ENCODE results near the gene ZNF414. TPM values are rescaled to one million over a fixed set of nuclear protein-coding genes. Genes with fewer than 3 reads are reported as not detected.
"Not testable (repeated sequence)": the region's sequence is repeated elsewhere in the genome, so short reads cannot be mapped to it uniquely, and the experiment has no call there.

Gene ZNF414, protein sequence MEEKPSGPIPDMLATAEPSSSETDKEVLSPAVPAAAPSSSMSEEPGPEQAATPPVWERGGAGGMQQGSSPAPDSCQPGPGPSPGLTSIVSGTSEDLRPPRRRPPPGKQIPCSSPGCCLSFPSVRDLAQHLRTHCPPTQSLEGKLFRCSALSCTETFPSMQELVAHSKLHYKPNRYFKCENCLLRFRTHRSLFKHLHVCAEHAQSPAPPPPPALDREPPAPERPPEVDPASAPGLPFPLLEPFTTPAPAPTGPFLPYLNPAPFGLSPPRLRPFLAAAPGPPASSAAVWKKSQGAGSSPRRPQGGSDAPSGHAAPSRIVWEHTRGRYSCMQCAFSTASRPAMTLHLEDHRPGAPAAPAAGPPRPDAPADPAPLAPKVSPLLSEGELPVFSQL
- 10 to 100 TPM; 18.4 to 19.1 TPM for total RNA-seq

- Mint-ChIP-seq H3K9me3 (no peaks in the 10 kb centered on the region), H3K4me1 (peaks cover 27% of the 10 kb centered on the region), H3K27ac (peak within 1 kb of the TSS; percentile 98), H3K4me3 (peak within 1 kb of the TSS; percentile 97), H3K36me3 (ENCODE audit: low read depth) (peaks cover 6% of the 10 kb centered on the region), H3K27me3 (no peaks in the 10 kb centered on the region)
- peak; percentile 89 for ATAC-seq (replicated peaks)
Measured at GRCh38 chr19:8513687-8514504, at the start of gene ZNF414. TSS of gene ZNF414 (minus strand) at chr19:8514167. CDS start at chr19:8514046, 121 bp downstream.

- Mint-ChIP-seq H3K9me3 (no peaks in the 10 kb centered on the region), H3K4me1 (peaks cover 25% of the 10 kb centered on the region)
- ATAC-seq (replicated peaks): no peak
Measured at GRCh38 chr19:8561075-8561764, 47.3 kb upstream of the ZNF414 start.

GRCh38 chr19:8558325-8558724 is 44.4 kb upstream of the ZNF414 start:
- no peaks in the 10 kb centered on the region for H3K27me3 Mint-ChIP-seq
- H3K4me1 Mint-ChIP-seq: peaks cover 13% of the 10 kb centered on the region
- no peak for ATAC-seq (replicated peaks)
- no peaks in the 10 kb centered on the region for H3K9me3 Mint-ChIP-seq
- peaks cover 23% of the 10 kb centered on the region for H3K36me3 Mint-ChIP-seq (ENCODE audit: low read depth)
- H3K27ac Mint-ChIP-seq: peak overlapping the region; percentile 93
- peak overlapping the region; percentile 28 for H3K4me3 Mint-ChIP-seq

More at GRCh38 chr19:8561075-8561764, 47.3 kb upstream of the ZNF414 start:
- no peak overlapping the region for H3K4me3 Mint-ChIP-seq
- peaks cover 8% of the 10 kb centered on the region for H3K36me3 Mint-ChIP-seq (ENCODE audit: low read depth)
- no peaks in the 10 kb centered on the region for H3K27me3 Mint-ChIP-seq
- peak overlapping the region; percentile 88 for H3K27ac Mint-ChIP-seq

DNA sequence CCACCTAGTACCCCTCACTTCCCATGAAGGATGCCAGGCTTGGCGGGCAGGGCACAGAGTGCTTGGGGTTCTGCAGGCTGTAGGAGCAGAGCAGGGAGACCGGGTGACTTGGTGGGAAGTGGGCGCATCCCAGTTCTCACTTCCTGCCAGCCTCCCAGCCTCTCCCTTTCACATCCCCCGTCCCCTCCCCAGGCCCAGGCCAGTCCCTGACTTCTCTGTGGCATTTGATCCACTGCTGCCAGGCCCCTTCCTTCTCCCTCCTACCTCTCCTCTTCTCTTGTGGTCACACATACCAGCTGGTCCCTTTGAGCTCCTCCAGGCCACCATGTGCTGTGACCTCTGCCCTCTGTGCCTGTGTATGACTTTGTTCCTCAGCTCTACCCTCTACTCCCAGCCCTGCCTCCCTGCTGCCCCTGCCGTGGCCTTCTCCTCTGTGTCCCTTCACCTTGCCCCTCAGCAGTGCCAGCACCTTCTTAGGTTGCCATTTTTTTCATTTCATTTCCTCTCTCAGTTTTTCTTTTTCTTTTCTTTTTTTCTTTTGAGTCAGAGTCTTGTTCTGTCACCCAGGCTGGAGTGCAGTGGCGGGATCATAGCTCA is 43.8 kb upstream of the ZNF414 start:
- peaks cover 23% of the 10 kb centered on the region for H3K36me3 Mint-ChIP-seq (ENCODE audit: low read depth)
- H3K4me1 Mint-ChIP-seq: peaks cover 13% of the 10 kb centered on the region
- H3K27ac Mint-ChIP-seq: peak overlapping the region; percentile 93
- no peaks in the 10 kb centered on the region for H3K27me3 Mint-ChIP-seq
- ATAC-seq (replicated peaks): peak; percentile 52
- no peaks in the 10 kb centered on the region for H3K9me3 Mint-ChIP-seq
- peak overlapping the region; percentile 28 for H3K4me3 Mint-ChIP-seq

DNA sequence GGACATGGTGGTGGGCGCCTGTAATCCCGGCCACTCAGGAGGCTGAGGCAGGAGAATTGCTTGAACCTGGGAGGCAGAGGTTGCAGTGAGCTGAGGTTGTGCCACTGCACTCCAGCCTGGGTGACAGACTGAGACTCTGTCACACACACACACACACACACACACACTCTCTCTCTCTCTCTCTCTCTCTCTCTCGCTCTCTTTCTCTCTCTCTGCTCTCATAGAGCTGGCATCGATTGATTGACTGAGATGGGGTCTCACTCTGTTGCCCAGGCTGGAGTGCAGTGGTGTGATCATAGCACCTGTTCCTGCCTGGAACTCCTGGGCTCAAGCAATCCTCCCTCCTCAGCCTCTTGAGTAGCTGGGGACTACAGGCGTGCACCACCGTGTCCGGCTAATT is 39.8 kb upstream of the ZNF414 start:
- H3K4me3 Mint-ChIP-seq; ATAC-seq (replicated peaks): not testable (repeated sequence)

DNA sequence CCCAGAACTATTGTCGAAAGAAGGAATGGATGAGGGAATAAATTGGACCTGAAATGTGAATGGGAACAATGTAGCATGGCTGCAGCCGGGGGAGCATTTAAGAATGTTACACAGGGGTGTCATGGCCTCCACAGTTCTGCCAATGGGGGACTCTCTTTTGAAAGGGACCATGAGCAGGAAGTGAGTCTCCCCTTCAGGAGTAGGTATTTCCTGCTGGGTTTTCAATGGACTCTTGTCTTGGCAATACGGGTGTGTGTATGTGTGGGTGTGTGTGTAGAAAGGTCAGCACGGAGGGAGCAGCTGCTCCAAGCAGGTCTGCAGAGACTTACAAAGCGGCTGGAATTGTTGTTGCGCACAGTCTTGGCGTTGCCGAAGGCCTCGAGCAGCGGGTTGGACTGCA is 38.8 kb upstream of the ZNF414 start:
- ATAC-seq (replicated peaks): no peak
- Mint-ChIP-seq H3K4me3 (no peak overlapping the region), H3K36me3 (ENCODE audit: low read depth) (peaks cover 55% of the 10 kb centered on the region)

More for the DNA sequence above, 39.8 kb upstream of the ZNF414 start:
- H3K27me3 Mint-ChIP-seq, H3K9me3 Mint-ChIP-seq: not testable (repeated sequence)
- Mint-ChIP-seq H3K36me3 (ENCODE audit: low read depth) (peaks cover 48% of the 10 kb centered on the region), H3K27ac (peak overlapping the region; percentile 74), H3K4me1 (peaks cover 13% of the 10 kb centered on the region)

DNA sequence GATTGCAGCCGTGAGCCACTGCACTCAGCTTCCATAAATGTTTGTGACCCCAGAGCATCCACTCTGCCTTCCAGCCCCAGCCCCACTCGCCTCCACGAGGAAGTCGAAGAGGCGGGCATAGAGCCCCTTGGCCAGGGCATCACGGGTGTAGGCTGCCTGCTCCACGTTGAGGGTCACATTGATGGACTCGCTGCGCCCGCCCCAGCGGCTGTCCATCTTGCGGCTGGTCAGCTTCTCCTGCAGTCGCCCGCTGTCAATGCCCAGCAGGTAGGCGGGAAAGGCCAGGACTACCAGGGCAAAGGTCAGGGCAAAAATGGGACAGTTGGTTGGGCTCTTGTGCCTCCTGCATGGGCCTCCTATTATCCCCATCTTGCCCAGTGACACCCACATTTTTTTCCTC is 36.1 kb upstream of the ZNF414 start:
- no peak overlapping the region for H3K27ac Mint-ChIP-seq
- no peak overlapping the region for H3K4me3 Mint-ChIP-seq
- ATAC-seq (replicated peaks): no peak
- no peaks in the 10 kb centered on the region for H3K27me3 Mint-ChIP-seq
- no peaks in the 10 kb centered on the region for H3K4me1 Mint-ChIP-seq
- H3K36me3 Mint-ChIP-seq (ENCODE audit: low read depth): peaks cover 78% of the 10 kb centered on the region
- H3K9me3 Mint-ChIP-seq: no peaks in the 10 kb centered on the region

More for the DNA sequence above, 38.8 kb upstream of the ZNF414 start:
- H3K4me1 Mint-ChIP-seq: peaks cover 5% of the 10 kb centered on the region
- H3K9me3 Mint-ChIP-seq: no peaks in the 10 kb centered on the region
- peak overlapping the region; percentile 4 for H3K27ac Mint-ChIP-seq
- H3K27me3 Mint-ChIP-seq: no peaks in the 10 kb centered on the region

GRCh38 chr19:8545743-8546142 is 31.8 kb upstream of the ZNF414 start:
- H3K4me3 Mint-ChIP-seq: no peak overlapping the region
- no peaks in the 10 kb centered on the region for H3K27me3 Mint-ChIP-seq
- no peak overlapping the region for H3K27ac Mint-ChIP-seq
- H3K4me1 Mint-ChIP-seq: no peaks in the 10 kb centered on the region
- H3K36me3 Mint-ChIP-seq (ENCODE audit: low read depth): peaks cover 64% of the 10 kb centered on the region
- no peaks in the 10 kb centered on the region for H3K9me3 Mint-ChIP-seq
- ATAC-seq (replicated peaks): no peak

DNA sequence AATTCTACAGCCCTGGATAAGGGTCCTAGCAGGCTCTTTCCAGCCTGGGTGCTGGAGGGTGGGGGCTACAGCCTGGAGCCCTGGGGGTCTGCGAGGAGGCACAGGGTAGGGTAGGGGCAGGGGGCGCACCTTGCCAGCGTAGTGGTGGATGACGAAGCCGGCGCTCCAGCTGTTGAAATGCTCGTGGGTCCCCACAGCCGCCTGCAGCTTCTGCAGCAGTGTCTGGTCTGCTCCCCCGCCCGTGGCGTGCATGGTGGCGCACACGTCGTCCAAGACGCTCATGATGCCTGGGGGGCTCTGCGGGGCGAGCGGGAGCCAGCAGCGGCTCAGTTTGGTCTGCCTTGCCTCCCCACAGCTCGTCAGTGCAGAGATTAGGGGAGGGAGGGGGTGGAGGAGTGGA is 30.2 kb upstream of the ZNF414 start:
- Mint-ChIP-seq H3K27me3 (no peaks in the 10 kb centered on the region), H3K4me3 (no peak overlapping the region), H3K4me1 (no peaks in the 10 kb centered on the region), H3K27ac (no peak overlapping the region), H3K9me3 (no peaks in the 10 kb centered on the region), H3K36me3 (ENCODE audit: low read depth) (peaks cover 70% of the 10 kb centered on the region)
- no peak for ATAC-seq (replicated peaks)

- H3K4me3 Mint-ChIP-seq: no peak overlapping the region
- H3K36me3 Mint-ChIP-seq (ENCODE audit: low read depth): peaks cover 65% of the 10 kb centered on the region
- no peak for ATAC-seq (replicated peaks)
- no peaks in the 10 kb centered on the region for H3K27me3 Mint-ChIP-seq
- no peak overlapping the region for H3K27ac Mint-ChIP-seq
- no peaks in the 10 kb centered on the region for H3K9me3 Mint-ChIP-seq
- H3K4me1 Mint-ChIP-seq: no peaks in the 10 kb centered on the region
Measured at GRCh38 chr19:8539621-8540149, 25.7 kb upstream of the ZNF414 start.

DNA sequence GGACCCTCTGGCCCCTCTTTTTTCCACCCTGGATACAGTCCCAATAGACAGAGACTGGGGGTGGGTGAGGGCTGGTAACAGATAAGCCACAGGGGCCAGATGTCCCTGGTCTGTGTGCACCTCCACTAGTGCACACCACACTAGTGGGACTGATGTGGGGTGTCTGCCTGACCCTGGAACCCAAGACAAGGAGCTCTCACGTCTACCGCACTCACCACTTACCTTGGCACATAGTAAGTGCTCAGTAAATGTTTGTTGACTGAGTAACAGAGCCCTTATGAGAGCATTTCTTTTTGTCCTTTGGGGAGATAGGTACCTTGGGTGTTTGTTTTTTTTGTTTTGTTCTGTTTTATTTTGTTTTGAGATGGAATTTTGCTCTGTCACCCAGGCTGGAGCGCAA is 23.1 kb upstream of the ZNF414 start:
- Mint-ChIP-seq H3K27ac (peak overlapping the region; percentile 59), H3K36me3 (ENCODE audit: low read depth) (peaks cover 67% of the 10 kb centered on the region), H3K4me1 (no peaks in the 10 kb centered on the region), H3K4me3 (no peak overlapping the region), H3K9me3 (no peaks in the 10 kb centered on the region), H3K27me3 (no peaks in the 10 kb centered on the region)
- no peak for ATAC-seq (replicated peaks)

DNA sequence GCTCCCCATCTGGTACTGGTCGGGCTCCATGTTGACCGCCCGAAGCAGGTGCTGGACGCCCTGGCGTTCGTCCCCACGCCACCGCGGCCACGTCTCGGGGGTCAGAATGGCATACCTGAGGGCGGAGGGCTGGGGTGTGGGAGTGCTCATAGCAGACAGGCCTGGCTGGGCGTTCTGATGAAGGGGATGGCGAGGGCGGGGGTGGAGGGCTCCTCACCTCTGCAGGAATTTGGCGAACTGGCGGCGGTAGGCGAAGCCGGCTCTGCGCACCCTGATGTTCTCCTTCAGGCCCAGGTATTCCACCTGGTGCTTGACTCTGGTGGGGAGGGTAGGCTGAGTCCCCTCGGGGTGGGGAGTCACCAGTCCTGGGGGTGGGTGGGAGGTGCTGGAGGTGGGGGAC is 22.3 kb upstream of the ZNF414 start:
- no peaks in the 10 kb centered on the region for H3K4me1 Mint-ChIP-seq
- H3K27ac Mint-ChIP-seq: peak overlapping the region; percentile 2
- no peak overlapping the region for H3K4me3 Mint-ChIP-seq
- H3K27me3 Mint-ChIP-seq: no peaks in the 10 kb centered on the region
- no peak for ATAC-seq (replicated peaks)
- H3K36me3 Mint-ChIP-seq (ENCODE audit: low read depth): peaks cover 67% of the 10 kb centered on the region
- H3K9me3 Mint-ChIP-seq: no peaks in the 10 kb centered on the region

DNA sequence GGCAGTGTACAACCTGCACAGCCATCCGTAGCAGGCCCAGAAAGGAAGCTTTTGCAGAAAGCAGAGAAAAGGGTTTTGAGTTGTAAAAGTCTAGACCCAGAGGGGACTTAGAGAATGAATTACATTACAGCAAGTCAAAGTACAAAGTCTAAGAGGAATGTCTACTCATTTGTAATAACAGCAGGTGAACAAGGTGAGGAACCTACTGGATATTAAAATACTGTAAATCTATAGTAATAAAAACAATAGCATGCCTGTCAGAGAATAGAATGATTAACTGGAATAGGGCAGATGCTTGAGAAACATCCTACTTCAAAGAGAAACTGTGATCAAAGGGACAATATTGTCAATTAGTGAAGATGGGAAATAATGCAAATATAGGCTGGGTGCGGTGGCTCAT is 18.3 kb upstream of the ZNF414 start:
- H3K9me3 Mint-ChIP-seq: no peaks in the 10 kb centered on the region
- peaks cover 71% of the 10 kb centered on the region for H3K36me3 Mint-ChIP-seq (ENCODE audit: low read depth)
- peak overlapping the region; percentile 67 for H3K27ac Mint-ChIP-seq
- H3K27me3 Mint-ChIP-seq: no peaks in the 10 kb centered on the region
- no peak overlapping the region for H3K4me3 Mint-ChIP-seq
- peaks cover 5% of the 10 kb centered on the region for H3K4me1 Mint-ChIP-seq
- no peak for ATAC-seq (replicated peaks)

- Mint-ChIP-seq H3K27me3 (no peaks in the 10 kb centered on the region), H3K27ac (peak overlapping the region; percentile 67), H3K36me3 (ENCODE audit: low read depth) (peaks cover 63% of the 10 kb centered on the region), H3K4me3 (no peak overlapping the region), H3K4me1 (peaks cover 5% of the 10 kb centered on the region), H3K9me3 (no peaks in the 10 kb centered on the region)
- no peak for ATAC-seq (replicated peaks)
Measured at GRCh38 chr19:8531470-8531869, 17.5 kb upstream of the ZNF414 start.
